ENCODE data around the gene GRK3.

- TF ChIP-seq CTCF (IDR thresholded peaks at IDR 0.05; ENCODE audit: low read depth, low read length, poor library complexity, severe bottlenecking) (no peak), EZH2phosphoT487 (IDR thresholded peaks at IDR 0.05; ENCODE audit: borderline replicate concordance, low read length) (no peak)
Measured at GRCh38 chr22:25710501-25710900, 146.0 kb downstream of the GRK3 start.

Data from DOHH2 (cell line).